Activated CD4-positive, alpha-beta T cell treated with anti-CD3 and anti-CD28 coated beads, Interleukin-2, amount 50 U/mL, for 16 hours (primary cell): Measurements from ENCODE around the gene GAL.

ENCODE experiments used
- DNase-seq: peaks from one replicate; pipeline ENCODE4 v3.0.0-alpha.2; 2020

Gene GAL

GRCh38 chr11:68659158-68659921 is 25.0 kb upstream of the GAL start:
- DNase-seq = no peak

GRCh38 chr11:68660066-68660810 is 24.1 kb upstream of the GAL start:
- DNase-seq = no peak

GRCh38 chr11:68661014-68661413 is 23.3 kb upstream of the GAL start:
- no peak for DNase-seq

GRCh38 chr11:68661697-68662603 is 22.4 kb upstream of the GAL start:
- no peak for DNase-seq

DNA sequence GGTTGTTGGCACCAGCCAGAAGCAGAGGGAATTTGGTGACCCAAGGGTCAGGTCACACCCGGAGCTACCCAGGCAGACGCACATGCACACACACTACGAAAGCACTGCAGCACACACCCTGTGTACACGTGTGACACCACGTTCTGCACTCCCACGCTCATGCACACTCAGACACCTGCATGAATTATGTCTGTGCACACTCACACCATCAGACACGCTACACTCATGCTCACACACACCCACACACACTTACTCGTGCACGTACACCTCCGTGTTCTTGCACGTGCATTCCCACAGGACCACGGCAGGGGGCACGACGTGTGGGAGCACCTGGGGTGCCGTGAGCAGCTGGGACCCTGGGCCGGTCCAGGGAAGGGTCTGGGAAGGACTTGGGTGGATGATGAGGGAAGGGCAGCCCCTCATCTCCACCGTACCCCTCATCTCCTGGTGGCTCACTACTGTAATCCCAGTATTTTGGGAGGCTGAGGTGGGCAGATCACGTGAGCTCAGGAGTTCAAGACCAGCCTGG is 20.8 kb upstream of the GAL start:
- no peak for DNase-seq

DNA sequence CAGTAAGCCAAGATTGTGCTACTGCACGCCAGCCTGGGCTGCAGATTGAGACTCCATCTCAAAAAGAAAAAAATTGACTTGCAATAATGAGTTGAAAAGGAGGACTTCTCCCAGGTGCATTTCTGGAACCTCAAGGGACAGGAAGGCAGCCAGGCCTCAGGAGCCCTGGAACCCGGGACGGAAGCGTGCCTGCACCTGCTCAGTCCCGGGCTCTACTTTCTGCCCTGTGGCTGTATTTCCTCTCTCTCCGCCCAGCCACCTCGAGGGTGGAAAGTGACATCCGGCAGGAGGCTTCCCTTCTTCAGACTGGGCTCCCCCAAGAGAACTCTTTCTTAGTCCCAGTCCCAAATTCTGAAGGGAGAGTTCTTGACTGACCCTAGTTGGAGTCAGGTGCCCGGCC is 20.2 kb upstream of the GAL start:
- no peak for DNase-seq

- DNase-seq = no peak
These were observed 19.4 kb upstream of the GAL start for GRCh38 chr11:68664906-68665305.

GRCh38 chr11:68665436-68665835 is 18.9 kb upstream of the GAL start:
- no peak for DNase-seq

- no peak for DNase-seq
These were observed 17.5 kb upstream of the GAL start for GRCh38 chr11:68666849-68667248.

DNA sequence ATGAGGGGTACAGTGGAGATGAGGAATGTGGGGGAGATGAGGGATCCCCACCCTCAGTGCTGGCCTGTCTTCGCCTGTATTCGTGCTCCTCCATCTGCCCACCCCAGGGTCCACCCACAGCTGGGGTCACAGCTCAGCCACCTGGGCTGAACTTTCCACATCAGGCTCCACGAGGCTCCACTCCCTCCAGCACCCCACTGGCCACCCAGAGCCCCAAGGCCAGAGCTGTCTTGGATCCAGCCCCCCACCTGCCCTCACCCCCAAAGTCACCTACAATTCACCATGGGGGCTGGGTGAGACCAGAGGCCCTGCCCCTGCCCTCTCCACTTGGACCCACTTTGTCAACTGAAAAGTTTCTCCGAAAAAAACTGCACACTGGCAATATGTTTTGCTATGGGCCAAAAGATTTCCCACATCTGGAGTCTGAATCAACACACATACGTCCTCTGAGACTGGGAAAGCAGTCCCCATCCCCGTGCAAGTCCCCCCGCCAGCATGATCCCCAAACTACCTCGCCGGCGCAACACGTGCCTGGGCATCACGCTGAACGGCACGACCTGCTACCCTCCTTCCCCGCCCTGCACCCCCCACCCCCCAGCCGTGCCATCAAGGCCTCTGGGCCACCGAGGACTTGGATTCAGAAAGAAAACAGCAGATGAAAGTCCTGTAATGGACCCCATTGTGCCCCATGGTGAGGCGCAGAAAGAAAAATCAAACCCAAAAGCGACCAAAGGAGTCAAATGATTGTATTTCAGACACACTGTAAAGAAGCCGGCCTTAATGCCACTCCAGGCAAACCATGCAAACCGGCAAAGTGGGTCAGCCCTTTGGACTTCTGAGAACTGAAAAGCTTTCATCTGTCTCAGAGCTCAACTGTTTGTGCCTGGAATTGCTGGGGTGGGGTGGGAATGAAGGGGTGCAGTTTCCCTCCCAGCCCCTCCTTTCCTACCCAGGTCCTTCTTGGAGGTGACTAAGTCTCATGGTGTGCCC is 16.5 kb upstream of the GAL start:
- DNase-seq = no peak

- DNase-seq = no peak
These were observed 14.8 kb upstream of the GAL start for GRCh38 chr11:68669301-68670090.

DNA sequence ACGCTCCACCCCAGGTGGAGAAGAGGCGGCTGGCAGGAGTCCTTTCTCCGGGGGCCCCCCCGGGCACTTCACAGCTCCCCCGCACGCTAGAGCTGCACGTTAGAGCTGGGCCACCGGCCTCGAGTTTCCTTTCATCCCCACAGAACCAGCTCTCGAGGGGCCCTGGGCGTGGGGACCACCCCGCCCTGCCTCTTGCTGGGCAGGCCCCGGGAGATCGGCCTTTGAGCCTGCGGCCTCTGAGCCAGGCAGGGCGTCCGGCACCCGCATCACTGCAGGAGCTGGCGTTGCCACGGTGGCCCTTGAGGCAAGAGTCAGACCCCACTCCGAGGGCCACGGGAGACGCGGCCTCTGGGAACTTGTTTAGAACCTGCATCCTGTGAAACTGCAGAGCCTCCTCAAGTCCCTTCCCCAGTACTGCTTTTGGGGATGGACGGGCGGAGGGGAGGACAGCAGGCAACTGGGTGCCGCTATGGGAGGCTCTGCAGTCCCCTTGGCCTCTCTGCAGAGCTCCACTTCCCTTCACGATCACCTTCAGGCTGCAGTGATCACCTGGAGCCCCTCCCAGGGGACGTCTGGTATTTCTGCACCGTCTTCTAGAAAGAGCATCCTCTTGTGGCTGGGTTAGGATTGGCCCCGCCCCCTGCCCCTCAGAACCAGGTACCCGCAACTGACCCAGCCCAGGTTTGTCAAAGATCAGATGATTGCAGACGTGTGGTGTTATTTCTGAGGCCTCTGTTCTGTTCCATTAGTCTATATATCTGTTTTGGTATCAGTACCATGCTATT is 13.9 kb upstream of the GAL start:
- DNase-seq = no peak

DNA sequence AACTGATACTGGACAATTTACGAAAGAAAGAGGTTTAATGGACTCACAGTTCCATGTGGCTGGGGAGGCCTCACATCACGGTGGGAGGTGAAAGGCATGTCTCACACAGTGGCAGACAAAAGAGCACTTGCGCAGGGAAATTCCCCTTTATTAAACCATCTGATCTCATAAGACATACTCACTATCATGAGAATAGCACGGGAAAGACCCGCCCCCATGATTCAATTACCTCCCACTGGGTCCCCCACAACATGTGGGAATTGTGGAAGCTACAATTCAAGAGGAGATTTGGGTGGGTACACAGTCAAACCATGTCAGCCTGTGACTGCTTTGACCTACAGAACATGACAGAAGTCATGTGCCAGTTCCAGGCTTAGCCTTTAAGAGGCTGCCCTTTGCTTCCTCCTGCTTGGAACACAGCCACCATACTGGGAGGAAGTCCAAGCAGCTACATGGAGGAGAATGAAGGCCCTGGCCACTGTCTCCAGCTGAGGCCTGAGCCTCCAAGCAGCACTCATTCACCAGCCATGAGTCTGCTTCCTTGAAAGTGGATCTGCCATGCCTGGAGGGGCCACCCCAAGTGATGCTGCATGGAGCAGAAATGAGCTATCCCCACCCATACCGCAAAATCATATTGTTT is 10.9 kb upstream of the GAL start:
- DNase-seq = no peak

DNA sequence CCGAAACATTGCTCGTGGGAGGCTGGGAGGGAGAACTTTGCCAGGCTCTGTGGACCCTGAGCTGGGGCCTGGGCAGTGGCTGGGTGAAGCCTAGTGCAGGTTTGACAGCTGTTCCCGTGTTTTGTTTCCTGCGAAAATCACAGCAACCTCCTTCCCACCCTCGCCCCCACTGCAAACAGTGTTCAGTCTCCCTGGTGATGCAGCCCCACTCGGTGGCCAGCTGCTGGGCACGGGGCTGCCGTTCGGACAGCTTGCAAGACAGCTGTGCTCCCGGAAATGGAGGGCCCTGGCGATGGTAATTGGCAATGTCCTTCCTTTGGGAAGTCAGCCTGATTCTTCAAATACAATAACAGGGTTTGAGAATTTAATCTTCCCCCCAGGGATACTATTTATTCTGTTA is 10.4 kb upstream of the GAL start:
- DNase-seq = no peak

DNA sequence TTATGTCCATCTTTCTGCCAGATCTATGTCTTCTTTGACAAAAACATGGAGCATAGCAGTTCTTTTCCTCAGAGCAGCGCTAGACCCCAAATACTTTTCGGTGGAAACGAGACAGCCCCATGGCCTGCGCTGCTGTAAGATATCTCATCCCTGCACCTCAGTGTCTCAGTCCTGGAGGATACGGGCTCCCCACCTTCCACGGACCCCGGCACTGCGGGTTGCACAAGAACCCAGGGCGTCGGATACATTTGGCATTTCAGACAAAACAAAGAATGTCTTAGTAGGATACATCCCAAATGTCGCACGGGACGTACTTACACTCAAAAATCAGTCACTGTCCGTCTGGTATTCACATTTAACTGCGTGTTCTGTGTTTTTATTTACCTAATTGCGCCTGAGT is 9.9 kb upstream of the GAL start:
- DNase-seq = no peak

DNA sequence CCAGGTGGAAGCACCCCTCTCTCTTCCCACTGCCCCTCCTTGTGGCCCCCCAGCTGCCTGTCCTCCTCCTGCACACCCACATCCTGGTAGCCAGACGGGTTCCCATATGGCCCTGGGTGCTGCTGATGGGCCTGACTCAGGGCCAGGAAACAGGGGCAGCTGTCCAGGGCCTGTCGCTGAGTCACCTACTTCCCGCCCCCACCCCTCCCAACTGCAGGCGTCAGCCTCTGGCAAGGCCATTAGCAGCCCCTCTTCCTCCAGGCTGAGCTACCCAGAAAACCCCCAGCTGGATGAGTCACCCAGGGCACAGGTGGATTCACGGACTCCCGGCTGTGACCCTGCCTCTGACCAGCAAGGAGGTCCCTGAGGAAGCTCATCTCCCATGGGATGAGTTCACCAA is 6.9 kb upstream of the GAL start:
- DNase-seq = no peak

DNA sequence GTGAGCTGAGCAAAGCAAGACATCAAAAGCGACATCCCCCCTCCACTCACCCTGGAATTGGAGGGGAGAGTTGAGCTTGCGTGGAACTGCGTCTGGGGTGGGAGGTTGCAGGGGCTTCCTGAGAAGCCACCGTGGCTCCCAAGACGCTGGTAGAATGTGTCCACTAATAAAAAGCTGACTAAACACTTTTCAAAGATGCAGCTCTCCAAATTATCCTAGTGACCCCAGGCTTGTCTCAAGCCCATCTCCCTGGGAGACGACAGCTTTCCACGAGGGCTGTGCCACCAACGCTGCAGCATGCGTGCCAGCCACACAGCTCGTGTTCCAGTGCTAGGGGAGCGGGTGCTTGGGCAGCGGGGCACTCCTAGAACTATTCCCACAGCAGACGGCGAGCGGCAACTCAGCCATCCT is 6.3 kb upstream of the GAL start:
- no peak for DNase-seq

GRCh38 chr11:68680541-68681231 is 3.7 kb upstream of the GAL start:
- DNase-seq = no peak

DNA sequence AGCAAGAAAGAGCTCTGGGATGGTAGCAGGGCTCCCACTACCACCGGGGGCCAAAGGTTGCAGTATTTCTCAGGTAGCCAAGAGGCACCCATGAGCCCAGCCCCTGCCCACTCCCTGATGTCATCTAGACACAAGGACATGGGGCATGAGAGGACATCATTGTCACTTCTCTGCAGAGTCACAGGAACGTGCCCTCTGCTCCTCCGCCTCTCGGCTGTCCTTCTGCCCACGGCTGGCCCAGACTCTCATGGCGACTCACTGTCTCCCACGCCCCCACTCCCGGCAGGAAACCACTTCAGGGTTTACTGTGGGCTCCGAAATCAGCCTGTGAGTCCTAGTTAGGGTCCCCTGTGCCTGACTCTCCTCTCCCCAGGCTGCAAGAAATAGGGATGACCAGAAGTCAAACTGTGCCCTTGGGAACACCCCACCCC is 1.8 kb upstream of the GAL start:
- DNase-seq = no peak
